Stimulated activated CD4-positive, alpha-beta T cell treated with anti-CD3 and anti-CD28 coated beads, Interleukin-1b, Interleukin-23, amount 100 ng/mL, for 24 hours (primary cell): Measurements from ENCODE around the gene CDH23.

ENCODE experiments used
- DNase-seq, 4 experiments: peaks; one replicate each; pipeline ENCODE4 v3.0.0-alpha.2; 2020; ENCODE audit warnings: low read depth in 4 of 4, low spot score in 1 of 4

CDH23 gene

GRCh38 chr10:71863203-71863602, 466.5 kb downstream of the CDH23 start:
- DNase-seq, result no peak

- no peak for DNase-seq
Observed at GRCh38 chr10:71864911-71865361, 468.2 kb downstream of the CDH23 start.
